RWPE1 (cell line): ENCODE data around the gene SERPINA6.
"Not testable (repeated sequence)": the region's sequence is repeated elsewhere in the genome, so short reads cannot be mapped to it uniquely, and the experiment has no call there.

Experiments
- CTCF ChIA-PET: fragments of 350-600 bp; sonication (Branson Sonifier 250); formaldehyde crosslinking; extraction: SDS; loops from one replicate; lab custom pipeline; 2021; lab: Yijun Ruan, JAX
- POLR2A ChIA-PET: fragments of 400-600 bp; formaldehyde crosslinking; extraction: SDS; loops from one replicate; lab custom pipeline; 2020; ENCODE audit warnings: antibody characterized with exemption; ENCODE audit not compliant: low non-redundant PET; lab: Yijun Ruan, JAX
- DNase-seq: peaks from one replicate; pipeline ENCODE4 v3.0.0; 2012; ENCODE audit warnings: low spot score
- H3K27ac ChIP-seq: fragments of 450-650 bp; 2 replicates; pipeline ENCODE4 v1.5.1; 2017
- CTCF ChIP-seq: fragments of 450-650 bp; conservative IDR thresholded peaks from 2 replicates; pipeline ENCODE4 v1.5.1; 2017; ENCODE audit warnings: low read depth, mild to moderate bottlenecking

The SERPINA6 gene

GRCh38 chr14:94355191-94355794 is 32.2 kb upstream of the SERPINA6 start:
- DNase-seq: no peak
- no peak; the same call in 1 of the 2 replicates for TF ChIP-seq CTCF
- POLR2A ChIA-PET: no interaction called here
- no peak overlapping the region for H3K27ac ChIP-seq
- CTCF ChIA-PET: interaction anchor here (0.7 kb wide), 1 partner anchor 324 kb away, joined by 3 read pairs; no protein-coding TSS in a partner anchor

- no peak for TF ChIP-seq CTCF
- CTCF ChIA-PET: interaction anchor here (0.6 kb wide), 1 partner anchor 79 kb away, joined by 4 read pairs; no protein-coding TSS in a partner anchor
- H3K27ac ChIP-seq: no peak overlapping the region
- POLR2A ChIA-PET: no interaction called here
- DNase-seq: no peak
Observed at GRCh38 chr14:94354638-94355185, 31.6 kb upstream of the SERPINA6 start.

- CTCF ChIA-PET: interaction anchor here (0.6 kb wide), 1 partner anchor 79 kb away, joined by 4 read pairs; no protein-coding TSS in a partner anchor
- DNase-seq, H3K27ac ChIP-seq, POLR2A ChIA-PET: not testable (repeated sequence)
Observed at GRCh38 chr14:94354190-94354589, 31.1 kb upstream of the SERPINA6 start.

GRCh38 chr14:94349276-94349675 is 26.1 kb upstream of the SERPINA6 start:
- CTCF ChIA-PET: interaction anchor here (1.7 kb wide), 1 partner anchor 137 kb away, joined by 4 read pairs; no protein-coding TSS in a partner anchor
- no peak for TF ChIP-seq CTCF
- POLR2A ChIA-PET: no interaction called here
- H3K27ac ChIP-seq: no peak overlapping the region
- no peak for DNase-seq

GRCh38 chr14:94348836-94349235 is 25.7 kb upstream of the SERPINA6 start:
- POLR2A ChIA-PET: no interaction called here

GRCh38 chr14:94346841-94347240 is 23.7 kb upstream of the SERPINA6 start:
- POLR2A ChIA-PET: no interaction called here
- no peak for DNase-seq
- CTCF ChIA-PET: interaction anchor here (0.5 kb wide), 1 partner anchor 172 kb away, joined by 3 read pairs; no protein-coding TSS in a partner anchor
- H3K27ac ChIP-seq: no peak overlapping the region
- no peak for TF ChIP-seq CTCF

More at GRCh38 chr14:94348836-94349235, 25.7 kb upstream of the SERPINA6 start:
- no peak overlapping the region for H3K27ac ChIP-seq
- CTCF ChIA-PET: interaction anchor here (1.7 kb wide), 1 partner anchor 137 kb away, joined by 4 read pairs; no protein-coding TSS in a partner anchor
- no peak for TF ChIP-seq CTCF
- no peak for DNase-seq

- POLR2A ChIA-PET, CTCF ChIA-PET, DNase-seq, H3K27ac ChIP-seq: not testable (repeated sequence)
Observed at GRCh38 chr14:94346065-94346786, 23.1 kb upstream of the SERPINA6 start.
